Measurements from ENCODE around the gene CNTN4.

DNA sequence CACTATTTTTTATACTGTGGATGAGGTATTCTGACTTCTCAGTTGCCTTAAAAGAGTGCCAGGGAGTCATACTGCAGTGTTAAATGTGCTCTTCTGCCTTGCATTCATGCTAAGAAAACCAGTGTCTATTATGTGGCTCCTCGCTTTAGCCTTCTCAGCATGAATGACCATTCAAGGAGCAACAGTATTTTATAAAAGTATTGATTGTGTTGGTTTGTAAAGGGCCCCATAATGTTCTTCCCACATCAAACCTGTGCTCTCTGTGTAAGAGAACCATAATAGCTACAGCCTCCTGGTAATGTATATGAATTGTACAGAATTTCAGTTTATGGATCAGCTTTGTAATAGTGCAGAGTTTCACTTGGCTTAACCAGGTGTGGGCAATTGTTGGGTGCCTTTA is 316.4 kb downstream of the CNTN4 start:
- TF ChIP-seq, protein P1, sequence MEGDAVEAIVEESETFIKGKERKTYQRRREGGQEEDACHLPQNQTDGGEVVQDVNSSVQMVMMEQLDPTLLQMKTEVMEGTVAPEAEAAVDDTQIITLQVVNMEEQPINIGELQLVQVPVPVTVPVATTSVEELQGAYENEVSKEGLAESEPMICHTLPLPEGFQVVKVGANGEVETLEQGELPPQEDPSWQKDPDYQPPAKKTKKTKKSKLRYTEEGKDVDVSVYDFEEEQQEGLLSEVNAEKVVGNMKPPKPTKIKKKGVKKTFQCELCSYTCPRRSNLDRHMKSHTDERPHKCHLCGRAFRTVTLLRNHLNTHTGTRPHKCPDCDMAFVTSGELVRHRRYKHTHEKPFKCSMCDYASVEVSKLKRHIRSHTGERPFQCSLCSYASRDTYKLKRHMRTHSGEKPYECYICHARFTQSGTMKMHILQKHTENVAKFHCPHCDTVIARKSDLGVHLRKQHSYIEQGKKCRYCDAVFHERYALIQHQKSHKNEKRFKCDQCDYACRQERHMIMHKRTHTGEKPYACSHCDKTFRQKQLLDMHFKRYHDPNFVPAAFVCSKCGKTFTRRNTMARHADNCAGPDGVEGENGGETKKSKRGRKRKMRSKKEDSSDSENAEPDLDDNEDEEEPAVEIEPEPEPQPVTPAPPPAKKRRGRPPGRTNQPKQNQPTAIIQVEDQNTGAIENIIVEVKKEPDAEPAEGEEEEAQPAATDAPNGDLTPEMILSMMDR (conservative IDR thresholded peaks at IDR 0.05; ENCODE audit: low read depth in 2 of 2): no peak
- TF ChIP-seq, protein P2, sequence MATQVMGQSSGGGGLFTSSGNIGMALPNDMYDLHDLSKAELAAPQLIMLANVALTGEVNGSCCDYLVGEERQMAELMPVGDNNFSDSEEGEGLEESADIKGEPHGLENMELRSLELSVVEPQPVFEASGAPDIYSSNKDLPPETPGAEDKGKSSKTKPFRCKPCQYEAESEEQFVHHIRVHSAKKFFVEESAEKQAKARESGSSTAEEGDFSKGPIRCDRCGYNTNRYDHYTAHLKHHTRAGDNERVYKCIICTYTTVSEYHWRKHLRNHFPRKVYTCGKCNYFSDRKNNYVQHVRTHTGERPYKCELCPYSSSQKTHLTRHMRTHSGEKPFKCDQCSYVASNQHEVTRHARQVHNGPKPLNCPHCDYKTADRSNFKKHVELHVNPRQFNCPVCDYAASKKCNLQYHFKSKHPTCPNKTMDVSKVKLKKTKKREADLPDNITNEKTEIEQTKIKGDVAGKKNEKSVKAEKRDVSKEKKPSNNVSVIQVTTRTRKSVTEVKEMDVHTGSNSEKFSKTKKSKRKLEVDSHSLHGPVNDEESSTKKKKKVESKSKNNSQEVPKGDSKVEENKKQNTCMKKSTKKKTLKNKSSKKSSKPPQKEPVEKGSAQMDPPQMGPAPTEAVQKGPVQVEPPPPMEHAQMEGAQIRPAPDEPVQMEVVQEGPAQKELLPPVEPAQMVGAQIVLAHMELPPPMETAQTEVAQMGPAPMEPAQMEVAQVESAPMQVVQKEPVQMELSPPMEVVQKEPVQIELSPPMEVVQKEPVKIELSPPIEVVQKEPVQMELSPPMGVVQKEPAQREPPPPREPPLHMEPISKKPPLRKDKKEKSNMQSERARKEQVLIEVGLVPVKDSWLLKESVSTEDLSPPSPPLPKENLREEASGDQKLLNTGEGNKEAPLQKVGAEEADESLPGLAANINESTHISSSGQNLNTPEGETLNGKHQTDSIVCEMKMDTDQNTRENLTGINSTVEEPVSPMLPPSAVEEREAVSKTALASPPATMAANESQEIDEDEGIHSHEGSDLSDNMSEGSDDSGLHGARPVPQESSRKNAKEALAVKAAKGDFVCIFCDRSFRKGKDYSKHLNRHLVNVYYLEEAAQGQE (IDR thresholded peaks at IDR 0.05; ENCODE audit: unreplicated experiment): no peak
- no peak for TF ChIP-seq EZH2 (IDR thresholded peaks at IDR 0.05; ENCODE audit: low read depth, unreplicated experiment)
- TF ChIP-seq POLR2AphosphoS5 (IDR thresholded peaks at IDR 0.05; ENCODE audit: low read depth): no peak
- no peak for TF ChIP-seq CREB1 (CRISPR knock-in tag; IDR thresholded peaks at IDR 0.05; ENCODE audit: low read depth)
- TF ChIP-seq ZNF331 (CRISPR knock-in tag; IDR thresholded peaks at IDR 0.05; ENCODE audit: low read depth): no peak

Measured in GM23338 (cell line).